ENCODE results near the gene SNIP1.
A peak's percentile ranks its signal among the peaks of the same experiment; 100 is the strongest.

SNIP1 gene

DNA sequence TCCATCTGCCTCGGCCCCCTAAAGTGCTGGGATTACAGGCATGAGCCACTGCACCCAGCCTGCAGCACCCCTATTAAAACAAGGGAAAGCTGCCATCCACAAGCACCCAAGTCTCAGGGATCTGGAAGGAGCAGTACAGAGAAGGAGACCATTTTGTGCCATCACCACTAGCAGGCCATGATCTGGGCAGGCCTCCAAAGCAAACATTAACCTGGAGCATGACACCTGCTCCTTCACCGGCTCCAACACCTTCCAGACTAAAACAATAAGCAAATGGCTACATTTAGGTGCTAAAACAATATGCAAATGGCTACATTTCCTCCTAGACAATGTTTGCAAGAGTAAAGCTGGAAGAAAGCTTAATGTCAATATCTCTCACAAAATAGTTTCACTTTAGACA, 56.3 kb downstream of the SNIP1 start:
- Histone ChIP-seq H3K36me3 (replicated peaks; ENCODE audit: insufficient read depth, low read length) (no peaks in the 10 kb centered on the region; the same call in 1 of the 2 replicates), H3K9me2 (replicated peaks; ENCODE audit: insufficient read depth, low read length) (no peaks in the 10 kb centered on the region), H3F3A (ENCODE audit: insufficient read depth, low read length) (no peaks in the 10 kb centered on the region), H2AFZ (ENCODE audit: low read length) (no peak overlapping the region), H3K4me2 (ENCODE audit: low read depth, low read length) (peak overlapping the region; percentile 27; the same call in 1 of the 2 replicates), H3K27me3 (replicated peaks; ENCODE audit: insufficient read depth, low read length) (no peaks in the 10 kb centered on the region), H3K4me1 (ENCODE audit: low read length) (peaks cover 4% of the 10 kb centered on the region), H4K20me1 (ENCODE audit: insufficient read depth, low read length) (no peaks in the 10 kb centered on the region), H3K27ac (ENCODE audit: low read length) (peak overlapping the region; percentile 6; the same call in 1 of the 2 replicates), H3K4me3 (ENCODE audit: low read length) (no peak overlapping the region), H3K9me3 (replicated peaks; ENCODE audit: insufficient read depth, low read length) (no peaks in the 10 kb centered on the region), H3K79me2 (ENCODE audit: low read length) (no peaks in the 10 kb centered on the region), H3K9ac (ENCODE audit: low read length) (no peak overlapping the region)
- no peak for DNase-seq
- TF ChIP-seq, protein P1, sequence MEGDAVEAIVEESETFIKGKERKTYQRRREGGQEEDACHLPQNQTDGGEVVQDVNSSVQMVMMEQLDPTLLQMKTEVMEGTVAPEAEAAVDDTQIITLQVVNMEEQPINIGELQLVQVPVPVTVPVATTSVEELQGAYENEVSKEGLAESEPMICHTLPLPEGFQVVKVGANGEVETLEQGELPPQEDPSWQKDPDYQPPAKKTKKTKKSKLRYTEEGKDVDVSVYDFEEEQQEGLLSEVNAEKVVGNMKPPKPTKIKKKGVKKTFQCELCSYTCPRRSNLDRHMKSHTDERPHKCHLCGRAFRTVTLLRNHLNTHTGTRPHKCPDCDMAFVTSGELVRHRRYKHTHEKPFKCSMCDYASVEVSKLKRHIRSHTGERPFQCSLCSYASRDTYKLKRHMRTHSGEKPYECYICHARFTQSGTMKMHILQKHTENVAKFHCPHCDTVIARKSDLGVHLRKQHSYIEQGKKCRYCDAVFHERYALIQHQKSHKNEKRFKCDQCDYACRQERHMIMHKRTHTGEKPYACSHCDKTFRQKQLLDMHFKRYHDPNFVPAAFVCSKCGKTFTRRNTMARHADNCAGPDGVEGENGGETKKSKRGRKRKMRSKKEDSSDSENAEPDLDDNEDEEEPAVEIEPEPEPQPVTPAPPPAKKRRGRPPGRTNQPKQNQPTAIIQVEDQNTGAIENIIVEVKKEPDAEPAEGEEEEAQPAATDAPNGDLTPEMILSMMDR (IDR thresholded peaks at IDR 0.05; ENCODE audit: low read length): no peak

DNA sequence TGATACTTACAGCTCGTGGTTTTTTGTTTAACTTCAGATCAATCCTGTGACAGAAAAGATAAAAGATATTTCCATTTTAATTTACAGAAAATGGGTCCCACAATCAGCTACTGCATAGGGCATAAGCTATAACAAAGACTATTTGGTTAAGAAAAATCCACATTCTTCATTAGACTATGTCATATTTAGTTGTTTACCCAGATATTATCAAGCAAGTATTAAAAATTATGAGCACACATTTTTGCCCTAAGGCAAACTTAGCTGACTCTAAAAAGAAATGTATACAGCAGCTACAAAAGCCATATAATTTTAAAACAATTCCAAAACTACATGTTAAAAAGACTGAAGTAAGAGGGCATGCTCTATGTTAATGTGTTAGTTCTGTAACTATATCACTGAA, 58.2 kb downstream of the SNIP1 start:
- H3K4me2 ChIP-seq (ENCODE audit: low read depth, low read length): no peak overlapping the region

DNA sequence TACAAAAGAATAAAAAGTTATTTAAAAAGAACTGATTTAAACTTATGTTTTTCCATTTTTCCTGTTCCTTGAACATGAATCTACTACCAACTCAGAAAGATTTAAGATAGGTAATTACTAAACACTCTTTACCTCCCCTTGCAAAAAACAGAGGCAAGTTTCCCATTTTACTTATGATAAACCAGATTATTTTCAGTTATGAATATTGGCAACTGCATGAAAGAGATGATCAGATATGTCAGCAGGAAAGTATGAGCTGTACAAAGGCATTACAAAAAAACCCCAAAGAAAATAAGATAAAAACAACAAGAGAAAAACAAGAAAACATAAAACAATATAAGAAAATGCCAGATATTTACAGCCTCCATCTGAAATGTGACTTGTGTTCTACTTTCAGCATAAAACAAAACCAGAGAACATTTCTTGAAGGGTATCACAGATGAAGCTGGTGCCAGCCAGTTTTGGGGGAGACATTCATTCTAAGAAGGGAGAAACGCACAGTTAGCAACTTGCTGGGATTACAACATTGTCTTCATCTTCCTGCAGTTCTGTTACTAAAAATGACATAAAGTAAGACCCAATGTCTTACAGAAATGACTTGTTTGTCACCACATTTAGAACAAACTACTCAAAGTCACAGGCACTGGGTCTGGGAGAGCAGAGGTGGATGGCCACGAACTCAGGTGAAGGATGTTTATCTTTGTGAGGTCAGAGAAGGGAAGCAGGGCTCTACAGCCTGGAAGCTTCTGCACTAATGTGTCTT, 60.6 kb downstream of the SNIP1 start:
- Histone ChIP-seq H4K20me1 (ENCODE audit: insufficient read depth, low read length) (no peaks in the 10 kb centered on the region), H2AFZ (ENCODE audit: low read length) (no peak overlapping the region), H3K79me2 (ENCODE audit: low read length) (no peaks in the 10 kb centered on the region), H3K4me3 (ENCODE audit: low read length) (no peak overlapping the region), H3K36me3 (replicated peaks; ENCODE audit: insufficient read depth, low read length) (no peaks in the 10 kb centered on the region; the same call in 1 of the 2 replicates), H3K9ac (ENCODE audit: low read length) (no peak overlapping the region), H3K27me3 (replicated peaks; ENCODE audit: insufficient read depth, low read length) (no peaks in the 10 kb centered on the region), H3K4me2 (ENCODE audit: low read depth, low read length) (no peak overlapping the region), H3F3A (ENCODE audit: insufficient read depth, low read length) (no peaks in the 10 kb centered on the region), H3K9me3 (replicated peaks; ENCODE audit: insufficient read depth, low read length) (no peaks in the 10 kb centered on the region), H3K27ac (ENCODE audit: low read length) (no peak overlapping the region), H3K4me1 (ENCODE audit: low read length) (peaks cover 4% of the 10 kb centered on the region), H3K9me2 (replicated peaks; ENCODE audit: insufficient read depth, low read length) (no peaks in the 10 kb centered on the region)
- no peak for DNase-seq
- TF ChIP-seq EZH2phosphoT487 (IDR thresholded peaks at IDR 0.05; ENCODE audit: low read length) (no peak), EZH2 (optimal IDR thresholded peaks at IDR 0.05; ENCODE audit: low read depth, low read length) (no peak)
- TF ChIP-seq, protein P1 (IDR thresholded peaks at IDR 0.05; ENCODE audit: low read length): no peak

More for the DNA sequence above, 58.2 kb downstream of the SNIP1 start:
- Histone ChIP-seq H3K9ac (ENCODE audit: low read length) (no peak overlapping the region), H3K9me2 (replicated peaks; ENCODE audit: insufficient read depth, low read length) (no peaks in the 10 kb centered on the region), H3K27me3 (replicated peaks; ENCODE audit: insufficient read depth, low read length) (no peaks in the 10 kb centered on the region), H3K4me3 (ENCODE audit: low read length) (no peak overlapping the region), H3K4me1 (ENCODE audit: low read length) (peaks cover 4% of the 10 kb centered on the region), H3K9me3 (replicated peaks; ENCODE audit: insufficient read depth, low read length) (no peaks in the 10 kb centered on the region), H2AFZ (ENCODE audit: low read length) (no peak overlapping the region), H3F3A (ENCODE audit: insufficient read depth, low read length) (no peaks in the 10 kb centered on the region), H3K27ac (ENCODE audit: low read length) (no peak overlapping the region), H4K20me1 (ENCODE audit: insufficient read depth, low read length) (no peaks in the 10 kb centered on the region), H3K36me3 (replicated peaks; ENCODE audit: insufficient read depth, low read length) (no peaks in the 10 kb centered on the region; the same call in 1 of the 2 replicates), H3K79me2 (ENCODE audit: low read length) (no peaks in the 10 kb centered on the region)
- TF ChIP-seq, protein P1 (IDR thresholded peaks at IDR 0.05; ENCODE audit: low read length): no peak
- TF ChIP-seq EZH2 (optimal IDR thresholded peaks at IDR 0.05; ENCODE audit: low read depth, low read length) (no peak), EZH2phosphoT487 (IDR thresholded peaks at IDR 0.05; ENCODE audit: low read length) (no peak)
- DNase-seq: no peak

Data from MM.1S (cell line).